RWPE1 (cell line): Measurements from ENCODE around the gene YARS1.

Source experiments
- CTCF ChIA-PET: fragments of 350-600 bp; sonication (Branson Sonifier 250); formaldehyde crosslinking; extraction: SDS; loops from one replicate; lab custom pipeline; 2021; lab: Yijun Ruan, JAX
- POLR2A ChIA-PET: fragments of 400-600 bp; formaldehyde crosslinking; extraction: SDS; loops from one replicate; lab custom pipeline; 2020; ENCODE audit warnings: antibody characterized with exemption; ENCODE audit not compliant: low non-redundant PET; lab: Yijun Ruan, JAX
- DNase-seq: peaks from one replicate; pipeline ENCODE4 v3.0.0; 2012; ENCODE audit warnings: low spot score
- H3K27ac ChIP-seq: fragments of 450-650 bp; 2 replicates; pipeline ENCODE4 v1.5.1; 2017
- TF ChIP-seq, protein P1 (sequence below): fragments of 450-650 bp; conservative IDR thresholded peaks from 2 replicates; pipeline ENCODE4 v1.5.1; 2017; ENCODE audit warnings: low read depth, mild to moderate bottlenecking

The YARS1 gene

GRCh38 chr1:32736812-32737791, 80.1 kb downstream of the YARS1 start:
- ChIA-PET CTCF (interaction anchor here (1.3 kb wide), 1 partner anchor 25 kb away, joined by 6 read pairs; no protein-coding TSS in a partner anchor), POLR2A (no interaction called here)
- peak overlapping the region; percentile 69 for H3K27ac ChIP-seq
- DNase-seq, result no peak
- TF ChIP-seq, protein P1, sequence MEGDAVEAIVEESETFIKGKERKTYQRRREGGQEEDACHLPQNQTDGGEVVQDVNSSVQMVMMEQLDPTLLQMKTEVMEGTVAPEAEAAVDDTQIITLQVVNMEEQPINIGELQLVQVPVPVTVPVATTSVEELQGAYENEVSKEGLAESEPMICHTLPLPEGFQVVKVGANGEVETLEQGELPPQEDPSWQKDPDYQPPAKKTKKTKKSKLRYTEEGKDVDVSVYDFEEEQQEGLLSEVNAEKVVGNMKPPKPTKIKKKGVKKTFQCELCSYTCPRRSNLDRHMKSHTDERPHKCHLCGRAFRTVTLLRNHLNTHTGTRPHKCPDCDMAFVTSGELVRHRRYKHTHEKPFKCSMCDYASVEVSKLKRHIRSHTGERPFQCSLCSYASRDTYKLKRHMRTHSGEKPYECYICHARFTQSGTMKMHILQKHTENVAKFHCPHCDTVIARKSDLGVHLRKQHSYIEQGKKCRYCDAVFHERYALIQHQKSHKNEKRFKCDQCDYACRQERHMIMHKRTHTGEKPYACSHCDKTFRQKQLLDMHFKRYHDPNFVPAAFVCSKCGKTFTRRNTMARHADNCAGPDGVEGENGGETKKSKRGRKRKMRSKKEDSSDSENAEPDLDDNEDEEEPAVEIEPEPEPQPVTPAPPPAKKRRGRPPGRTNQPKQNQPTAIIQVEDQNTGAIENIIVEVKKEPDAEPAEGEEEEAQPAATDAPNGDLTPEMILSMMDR, result no peak

DNA sequence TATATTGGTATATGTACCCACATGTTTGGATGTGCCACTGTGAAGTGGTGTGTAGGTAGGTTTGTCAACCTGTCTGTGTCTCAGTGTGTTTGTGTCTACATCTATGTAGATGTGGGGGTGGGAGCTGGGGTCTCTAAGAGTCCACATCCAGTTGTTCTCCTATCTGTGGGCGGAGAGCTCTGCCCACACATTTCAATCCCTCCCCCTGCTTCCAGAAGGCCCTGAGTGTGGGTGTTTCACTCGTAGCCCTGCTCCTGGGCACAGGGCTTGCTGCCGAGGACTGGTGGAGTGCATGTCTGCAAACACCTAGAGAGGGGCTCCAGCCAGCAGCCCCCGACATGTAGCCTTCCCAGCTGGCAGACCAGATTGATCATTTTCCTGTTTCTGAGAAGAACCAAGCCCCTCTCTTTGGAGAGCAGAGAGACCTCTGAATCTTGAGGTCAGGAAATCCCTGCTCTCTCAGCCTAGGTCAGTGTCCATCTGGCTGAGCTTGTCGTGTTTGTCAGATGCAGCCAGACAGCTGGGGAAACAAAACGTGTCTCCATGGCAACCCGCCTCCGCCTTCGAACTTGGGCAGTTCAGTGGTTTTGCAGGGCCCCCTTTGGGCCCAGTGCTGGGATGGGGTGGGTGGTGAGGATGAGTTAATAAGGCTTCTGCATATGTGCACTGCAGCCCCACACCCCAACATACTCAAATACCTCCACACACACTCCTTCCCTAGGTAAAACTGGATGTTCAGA, 83.4 kb downstream of the YARS1 start:
- no peak for DNase-seq
- ChIA-PET CTCF (interaction anchor here (0.6 kb wide), 1 partner anchor 21 kb away, joined by 5 read pairs; no protein-coding TSS in a partner anchor), POLR2A (no interaction called here)
- peak overlapping the region; percentile 18 for H3K27ac ChIP-seq
- TF ChIP-seq, protein P1, result no peak

GRCh38 chr1:32729254-32730046, 87.7 kb downstream of the YARS1 start:
- ChIA-PET CTCF (interaction anchor here (0.6 to 2.7 kb wide), 4 partner anchors 17 to 335 kb away, joined by 3 to 24 read pairs (median 5); partner anchors contain the start of gene BSDC1), POLR2A (interaction anchor here (0.6 kb wide), 1 partner anchor 123 kb away, joined by 3 read pairs; no protein-coding TSS in a partner anchor)
- TF ChIP-seq, protein P1, result no peak
- H3K27ac ChIP-seq, result peak overlapping the region; percentile 60
- DNase-seq, result no peak

DNA sequence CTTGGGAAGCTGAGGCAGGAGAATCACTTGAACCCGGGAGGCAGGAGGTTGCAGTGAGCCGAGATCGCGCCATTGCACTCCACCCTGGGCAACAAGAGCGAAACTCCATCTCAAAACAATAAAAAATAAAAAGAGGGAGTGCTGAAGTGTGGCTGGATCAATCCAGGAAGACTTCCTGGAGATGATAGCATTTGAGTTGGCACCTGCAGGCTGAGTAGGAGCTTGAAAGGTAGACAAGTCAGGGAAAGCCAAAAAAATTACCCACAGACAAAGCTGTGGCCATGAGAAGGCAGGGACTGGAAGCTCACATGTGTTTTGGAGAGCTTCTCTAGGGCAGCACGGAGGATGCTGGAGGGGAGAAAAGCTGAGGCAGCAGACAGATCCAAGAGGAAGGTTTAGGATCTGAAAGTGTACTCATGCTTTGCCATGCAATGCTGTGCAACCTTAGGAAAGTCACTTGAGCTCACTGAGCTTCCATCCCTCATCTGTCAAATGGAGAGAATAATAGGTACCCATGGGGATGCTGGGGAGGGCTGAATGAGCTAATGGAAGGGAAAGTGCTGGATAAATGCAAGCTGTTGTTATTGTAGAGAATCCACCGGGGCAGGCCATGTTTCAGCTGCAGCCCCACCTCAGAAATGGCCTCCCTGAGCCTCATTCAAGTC, 88.6 kb downstream of the YARS1 start:
- DNase-seq, result no peak
- TF ChIP-seq, protein P1, result no peak
- POLR2A ChIA-PET, result no interaction called here
- CTCF ChIA-PET, result interaction anchor here (0.6 to 2.7 kb wide), 3 partner anchors 16 to 44 kb away, joined by 3 to 24 read pairs (median 6); no protein-coding TSS in a partner anchor
- H3K27ac ChIP-seq, result peak overlapping the region; percentile 60

GRCh38 chr1:32727876-32728275, 89.3 kb downstream of the YARS1 start:
- TF ChIP-seq, protein P1, result no peak
- ChIA-PET CTCF (interaction anchor here (0.6 to 2.7 kb wide), 2 partner anchors 16 to 19 kb away, joined by 3 to 24 read pairs; no protein-coding TSS in a partner anchor), POLR2A (no interaction called here)
- DNase-seq, result no peak
- H3K27ac ChIP-seq, result peak overlapping the region; percentile 60; the same call in 1 of the 2 replicates
